Lung (tissue), 12 donors: Measurements from ENCODE around the gene RAB3IL1. TPM values are rescaled to one million over a fixed set of nuclear protein-coding genes. Genes with fewer than 3 reads are reported as not detected.

ENCODE experiments used
- ATAC-seq: fragments of 200-7000 bp; cut with Tn5 transposase; one replicate; pipeline ENCODE4 v1.9.1; 2020; ENCODE audit warnings: moderate number of reproducible peaks; ENCODE audit not compliant: insufficient read depth, low FRiP score
- DNase-seq, 3 donors: peaks; one replicate each; pipeline ENCODE4 v3.0.0-alpha.2; 2013 to 2017
- H3K27ac ChIP-seq, 2 donors: one replicate each; pipeline ENCODE4 v1.5.1; 2013; ENCODE audit warnings: mild to moderate bottlenecking in 2 of 2, moderate library complexity in 2 of 2, control low read depth in 1 of 2, inconsistent platforms in 1 of 2, low read depth in 1 of 2, low read length in 1 of 2
- H3K27me3 ChIP-seq, 3 donors: one replicate each; pipeline ENCODE4 v1.5.1; 2013; ENCODE audit warnings: low read length in 2 of 3; ENCODE audit not compliant: control insufficient read depth in 3 of 3, insufficient read depth in 3 of 3
- H3K36me3 ChIP-seq, 4 donors: one replicate each; pipeline ENCODE4 v1.5.1; 2013; ENCODE audit warnings: low read length in 4 of 4, mild to moderate bottlenecking in 1 of 4, moderate library complexity in 1 of 4; ENCODE audit not compliant: control insufficient read depth in 4 of 4, insufficient read depth in 4 of 4
- H3K4me1 ChIP-seq, 5 donors: one replicate each; pipeline ENCODE4 v1.5.1; 2013; ENCODE audit warnings: low read length in 5 of 5, mild to moderate bottlenecking in 2 of 5, moderate library complexity in 1 of 5; ENCODE audit not compliant: control insufficient read depth in 5 of 5, insufficient read depth in 5 of 5
- H3K4me3 ChIP-seq: one replicate; pipeline ENCODE4 v1.5.1; 2013; ENCODE audit warnings: mild to moderate bottlenecking, control low read depth, moderate library complexity
- H3K9ac ChIP-seq, 2 donors: one replicate each; pipeline ENCODE4 v1.5.1; 2013; ENCODE audit warnings: low read length in 2 of 2, control low read depth in 1 of 2; ENCODE audit not compliant: insufficient read depth in 1 of 2
- H3K9me3 ChIP-seq, 4 donors: one replicate each; pipeline ENCODE4 v1.5.1; 2013; ENCODE audit warnings: low read length in 3 of 4, mild to moderate bottlenecking in 1 of 4, moderate library complexity in 1 of 4; ENCODE audit not compliant: control insufficient read depth in 4 of 4, insufficient read depth in 3 of 4
- CTCF ChIP-seq: IDR thresholded peaks from 2 replicates; pipeline ENCODE4 v1.5.1; 2012; ENCODE audit warnings: mild to moderate bottlenecking; ENCODE audit errors: control extremely low read depth, extremely low read depth
- WGBS, 2 donors: extraction: QIAGEN DNeasy Blood & Tissue Kit; methylation state at CpG; one replicate each; pipeline ENCODE4 v1.1.7; 2013; 5-methylcytosine and 5-hydroxymethylcytosine counted together
- polyA plus RNA-seq, 2 donors: library from polyadenylated mRNA; stranded (reverse); fragments of 200-250 nt; gene quantifications; one replicate each; pipeline ENCODE4 v1.2.1, GENCODE V29; 2013
- total RNA-seq, 2 donors: library from RNA; depleted of rRNA in 1 of 2; stranded (reverse); fragments of >200 nt in 1 of 2; gene quantifications; one replicate each; pipeline ENCODE4 v1.2.1, GENCODE V29; 2014 to 2021
- donor health status: control.
- donor health status: control.
- donor health status: Bipolar disorder and iron deficiency.
- donor health status: healthy.
- donor health status: DM: yes; HTN: yes; CAD: no.

The RAB3IL1 gene
- total and polyA plus RNA-seq, 4 donors: 6.7 to 20.8 (median 9.8) TPM

- Histone ChIP-seq H3K9ac (no peak overlapping the region), H3K4me1 (no peaks in the 10 kb centered on the region), H3K36me3 (no peaks in the 10 kb centered on the region), H3K9me3 (peaks cover 0 to 4% (median 0%) of the 10 kb centered on the region in 4 donors), H3K27ac (no peak overlapping the region), H3K4me3 (no peak overlapping the region), H3K27me3 (peaks cover 0 to 10% (median 0%) of the 10 kb centered on the region in 3 donors)
- ATAC-seq: no peak
- DNase-seq: no peak
- WGBS, 2 donors: 88 to 94% methylated on average over 10 of the region's 10 CpGs
- TF ChIP-seq CTCF: no peak
These were observed 23.1 kb upstream of the RAB3IL1 start for GRCh38 chr11:61940466-61940865.

- Histone ChIP-seq H3K36me3 (no peaks in the 10 kb centered on the region), H3K27me3 (no peaks in the 10 kb centered on the region), H3K9ac (no peak overlapping the region), H3K27ac (no peak overlapping the region), H3K4me3 (no peak overlapping the region), H3K9me3 (peaks cover 0 to 4% (median 0%) of the 10 kb centered on the region in 4 donors), H3K4me1 (no peaks in the 10 kb centered on the region)
- 79 to 88% methylated on average over 2 of the region's 2 CpGs for WGBS, 2 donors
- no peak for ATAC-seq
- TF ChIP-seq CTCF: no peak
- DNase-seq: no peak
These were observed 18.5 kb upstream of the RAB3IL1 start for GRCh38 chr11:61935861-61936260.

GRCh38 chr11:61930933-61931332, 13.6 kb upstream of the RAB3IL1 start:
- no peaks in the 10 kb centered on the region for H3K27me3 ChIP-seq
- H3K9me3 ChIP-seq: no peaks in the 10 kb centered on the region
- H3K4me3 ChIP-seq: no peak overlapping the region
- no peak for TF ChIP-seq CTCF
- ATAC-seq: no peak
- 84 to 89% methylated on average over 3 of the region's 3 CpGs for WGBS, 2 donors
- no peak for DNase-seq
- no peak overlapping the region for H3K9ac ChIP-seq
- H3K27ac ChIP-seq: no peak overlapping the region
- no peaks in the 10 kb centered on the region for H3K4me1 ChIP-seq
- H3K36me3 ChIP-seq: no peaks in the 10 kb centered on the region

- no peak for ATAC-seq
- Histone ChIP-seq H3K27me3 (no peaks in the 10 kb centered on the region), H3K9me3 (no peaks in the 10 kb centered on the region), H3K9ac (no peak overlapping the region), H3K4me1 (peaks cover 0 to 6% (median 3%) of the 10 kb centered on the region in 5 donors), H3K27ac (no peak overlapping the region), H3K36me3 (no peaks in the 10 kb centered on the region), H3K4me3 (no peak overlapping the region)
- TF ChIP-seq CTCF: no peak
- no peak for DNase-seq
These were observed 11.2 kb upstream of the RAB3IL1 start for GRCh38 chr11:61928606-61929005.
